Measurements from ENCODE around the gene PDE1C.
"Not testable (repeated sequence)": the region's sequence is repeated elsewhere in the genome, so short reads cannot be mapped to it uniquely, and the experiment has no call there.

Gene PDE1C

DNA sequence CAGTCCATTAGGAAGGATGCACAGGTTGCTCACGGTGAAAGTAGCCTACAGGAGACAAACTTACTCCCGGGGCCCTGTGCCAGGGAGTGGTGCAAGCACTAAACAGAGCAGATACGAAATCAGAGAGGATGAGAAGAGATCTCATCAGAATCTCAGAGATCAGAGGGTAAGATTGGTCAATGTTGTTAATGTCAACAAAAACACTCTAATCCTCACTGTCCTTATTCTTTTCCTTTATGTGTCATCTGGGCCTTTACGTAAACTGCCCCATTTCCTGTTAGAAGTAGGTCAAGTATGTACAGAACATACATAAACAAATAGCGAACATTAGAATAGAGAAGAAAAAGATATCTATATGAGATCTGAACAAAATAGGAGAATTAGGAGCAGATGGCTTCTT is 220.1 kb downstream of the PDE1C start:
- no peak for DNase-seq (ENCODE audit: low read depth)

DNA sequence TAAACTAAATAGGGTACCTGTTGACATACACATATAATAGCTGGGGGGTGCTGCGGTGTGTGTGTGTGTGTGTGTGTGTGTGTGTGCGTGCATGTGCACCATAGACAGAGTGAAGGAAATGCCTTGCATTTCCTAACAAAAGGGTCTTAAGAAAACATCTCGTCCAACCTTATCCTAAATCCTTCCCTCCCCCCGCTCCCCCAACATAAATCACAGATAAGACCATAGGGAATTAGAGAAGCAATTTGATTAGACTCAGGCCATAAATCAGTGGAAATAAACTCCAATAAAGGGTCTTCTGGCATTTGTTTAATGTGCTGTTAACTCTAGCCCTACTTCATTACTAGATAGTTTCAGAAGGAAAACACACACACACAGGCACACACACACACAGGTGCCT is 234.7 kb downstream of the PDE1C start:
- DNase-seq (ENCODE audit: low read depth), result no peak

DNA sequence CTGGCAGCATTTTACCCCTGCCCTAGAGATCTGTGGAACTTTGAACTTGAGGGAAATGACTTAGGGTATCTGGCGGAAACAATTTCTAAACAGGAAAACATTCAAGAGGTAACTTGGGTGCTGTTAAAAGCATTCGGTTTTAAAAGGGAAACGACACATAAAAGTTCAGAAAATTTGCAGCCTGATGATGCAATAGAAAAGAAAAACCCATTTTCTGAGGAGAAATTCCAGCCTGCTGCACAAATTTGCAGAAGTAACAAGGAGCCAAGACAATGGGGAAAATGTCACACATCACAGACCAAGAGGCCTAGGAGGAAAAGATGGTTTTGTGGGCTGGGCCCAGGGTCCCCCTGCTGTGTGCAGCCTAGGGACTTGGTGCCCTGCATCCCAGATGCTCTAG is 236.6 kb downstream of the PDE1C start:
- not testable (repeated sequence) for DNase-seq (ENCODE audit: low read depth)

DNA sequence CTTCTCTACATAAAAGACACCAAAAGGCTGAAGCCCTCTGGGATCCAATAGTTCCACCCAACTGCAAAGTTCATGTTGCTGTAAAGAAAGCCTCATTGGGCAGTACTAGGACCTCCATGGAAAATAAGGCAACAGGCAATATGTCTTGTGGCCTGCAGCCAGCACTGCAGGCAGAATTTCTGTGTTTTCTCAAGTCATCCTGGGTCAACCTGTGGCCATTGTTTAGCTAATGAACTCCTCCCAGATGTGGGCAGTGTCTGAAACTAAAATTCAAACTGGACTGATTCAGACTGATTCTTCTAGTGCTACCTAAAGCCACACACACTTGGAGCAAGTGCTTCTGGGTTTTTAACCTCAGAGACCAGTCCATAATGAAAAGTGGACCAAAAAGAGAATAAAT is 241.7 kb downstream of the PDE1C start:
- DNase-seq (ENCODE audit: low read depth), result no peak

DNA sequence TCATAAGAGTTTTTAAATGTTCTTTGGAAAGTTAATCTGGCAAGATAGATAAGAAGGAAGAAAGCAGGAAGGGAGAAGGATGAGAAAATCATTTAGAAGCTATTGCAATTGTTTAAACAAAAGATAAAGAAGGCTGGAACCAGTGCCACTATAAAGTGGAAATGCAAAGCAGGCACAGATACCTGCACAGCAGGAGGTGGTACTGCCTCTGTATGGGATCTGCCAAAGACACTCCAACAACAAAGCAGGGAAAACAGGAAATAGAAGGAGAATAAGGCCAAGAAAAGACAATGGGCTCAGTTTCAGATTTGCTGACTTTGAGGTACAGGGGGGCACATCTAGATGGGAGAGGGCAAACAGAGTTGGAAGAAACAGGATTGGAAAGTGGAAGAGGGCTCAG is 244.6 kb downstream of the PDE1C start:
- no peak for DNase-seq (ENCODE audit: low read depth)

DNA sequence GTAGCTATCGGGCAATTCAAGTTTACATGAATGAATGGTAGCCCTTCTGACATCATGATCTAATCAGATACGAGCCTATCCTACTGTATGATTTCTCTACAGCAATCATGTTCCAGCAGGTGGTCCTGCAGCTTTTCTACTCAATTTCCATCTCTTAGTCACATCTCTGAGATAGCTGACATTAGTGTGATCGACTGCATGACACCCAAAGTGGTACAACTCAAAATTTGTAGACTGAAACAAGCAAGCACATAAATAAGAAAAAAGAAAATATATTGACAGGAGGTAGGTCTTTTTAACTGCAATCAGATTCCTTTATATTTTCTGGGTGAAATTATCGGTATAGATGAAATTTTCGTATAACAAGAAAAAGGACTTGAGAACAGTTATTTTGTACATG is 251.2 kb downstream of the PDE1C start:
- DNase-seq (ENCODE audit: low read depth), result no peak

DNA sequence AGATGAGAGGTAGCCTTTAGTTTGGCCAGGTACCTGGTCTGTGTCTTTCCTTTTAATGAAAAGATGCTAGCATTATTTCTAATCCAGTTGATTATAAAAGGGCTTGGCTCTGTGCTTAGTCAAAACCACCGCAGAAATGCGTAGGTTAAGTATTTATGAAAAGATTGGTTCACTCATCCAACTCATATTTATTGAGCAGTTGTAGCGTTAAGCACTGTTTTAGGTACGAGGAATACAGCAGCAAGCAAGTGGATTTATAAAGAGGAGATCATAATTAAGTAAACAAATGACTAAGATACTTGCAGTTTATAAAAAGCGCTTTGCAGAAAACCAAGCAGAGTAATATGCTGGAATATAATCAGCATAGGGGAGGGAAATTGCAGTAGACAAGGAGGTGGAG is 253.4 kb downstream of the PDE1C start:
- no peak for DNase-seq (ENCODE audit: low read depth)

DNA sequence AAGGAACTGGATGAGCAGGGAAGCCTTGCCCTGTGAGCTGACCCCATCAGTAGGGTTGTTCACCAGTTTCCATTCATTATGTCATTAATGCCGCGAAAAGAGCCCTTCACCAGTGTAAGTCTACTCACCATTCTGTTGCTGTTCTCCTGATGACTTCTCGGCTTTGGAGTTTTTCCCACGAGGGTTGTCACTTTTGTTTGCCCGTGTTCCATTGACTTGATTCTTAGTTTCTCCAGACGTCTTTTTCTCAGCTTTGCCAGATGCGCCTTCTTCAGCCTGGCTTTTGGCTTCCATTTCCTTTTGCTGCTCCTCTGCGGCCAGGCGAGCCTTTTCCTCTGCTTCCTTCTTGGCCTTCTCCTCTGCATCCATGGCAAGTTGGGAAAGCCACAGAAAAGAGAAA is 254.4 kb downstream of the PDE1C start:
- no peak for DNase-seq (ENCODE audit: low read depth)

DNA sequence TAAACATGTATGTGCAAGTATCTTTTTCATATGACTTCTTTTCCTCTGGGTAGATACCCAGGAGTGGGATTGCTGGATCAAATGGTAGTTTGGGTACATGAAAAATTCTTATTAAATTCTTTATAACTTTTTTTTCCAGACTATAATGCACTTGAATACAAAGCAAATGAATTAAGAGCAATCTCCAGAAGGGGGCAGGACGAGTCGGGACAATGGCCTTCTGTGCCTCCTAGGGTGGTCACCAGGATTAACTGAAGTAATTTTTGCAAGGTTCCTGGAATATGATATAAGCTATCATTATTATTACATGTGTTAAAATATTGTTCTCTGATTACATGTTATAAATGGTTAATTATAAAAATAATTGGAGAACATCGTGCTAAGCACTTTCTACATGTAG is 256.0 kb downstream of the PDE1C start:
- DNase-seq (ENCODE audit: low read depth), result no peak

DNA sequence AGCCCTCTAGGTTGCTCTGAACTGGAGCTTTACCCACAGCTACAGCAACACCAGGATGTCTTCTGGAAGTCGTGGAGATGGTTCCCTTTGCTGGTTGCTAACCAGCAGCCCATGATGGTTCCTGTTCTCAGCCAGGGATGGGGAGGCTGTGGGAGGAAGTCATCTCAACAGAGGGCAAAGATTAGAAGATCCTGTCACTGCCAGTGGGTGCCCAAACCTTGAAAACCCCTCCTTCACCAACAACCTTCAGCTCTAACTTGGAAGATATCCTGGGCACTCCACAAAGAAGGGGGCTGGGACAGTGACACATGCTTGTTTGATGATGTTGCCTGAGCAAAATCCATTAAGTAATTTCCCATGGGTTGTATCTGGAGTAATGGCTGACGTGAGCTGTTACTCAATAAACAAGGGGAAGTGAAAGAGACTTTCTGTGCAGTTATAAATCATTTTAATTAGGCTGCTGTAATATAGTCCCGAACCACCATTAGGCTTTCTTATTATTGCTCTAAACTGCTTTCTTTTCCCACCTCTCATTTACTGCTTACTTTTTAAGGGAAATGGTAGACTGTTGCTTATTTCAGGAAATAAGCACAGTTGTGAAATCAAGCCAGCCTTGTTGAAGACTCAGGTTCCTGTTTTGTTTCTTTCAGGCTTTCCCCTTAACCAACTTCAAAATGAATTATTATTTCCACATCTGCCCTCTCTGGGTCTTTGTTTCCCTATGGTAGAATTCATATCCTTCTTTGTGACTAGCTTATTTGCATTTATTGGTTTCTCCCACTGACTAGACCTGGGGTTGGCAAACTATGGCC is 258.4 kb downstream of the PDE1C start:
- no peak for DNase-seq (ENCODE audit: low read depth)

DNA sequence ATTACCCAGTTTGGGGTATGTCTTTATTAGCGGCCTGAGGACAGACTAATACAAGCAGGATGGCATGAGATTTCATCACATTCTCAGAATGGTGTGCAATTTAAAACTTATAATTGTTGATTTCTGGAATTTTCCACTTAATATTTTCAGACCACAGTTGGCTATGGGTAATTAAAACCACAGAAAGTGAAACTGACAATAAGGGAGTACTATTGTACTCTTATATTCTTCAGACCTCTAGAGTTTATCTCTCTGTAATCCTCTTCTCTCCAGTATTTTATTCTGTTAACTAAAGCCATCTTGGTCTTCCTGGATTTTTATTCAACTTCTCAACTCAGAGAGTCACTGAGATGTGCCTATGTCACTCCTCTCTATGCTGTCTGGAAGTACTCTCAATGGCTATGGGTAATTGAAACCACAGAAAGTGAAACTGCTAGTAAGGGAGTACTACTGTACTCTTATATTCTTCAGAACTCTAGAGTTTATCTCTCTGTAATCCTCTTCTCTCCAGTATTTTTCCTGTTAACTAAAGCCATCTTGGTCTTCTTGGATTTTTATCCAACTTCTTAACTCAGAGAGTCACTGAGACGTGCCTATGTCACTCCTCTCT is 264.9 kb downstream of the PDE1C start:
- no peak for DNase-seq (ENCODE audit: low read depth)

DNA sequence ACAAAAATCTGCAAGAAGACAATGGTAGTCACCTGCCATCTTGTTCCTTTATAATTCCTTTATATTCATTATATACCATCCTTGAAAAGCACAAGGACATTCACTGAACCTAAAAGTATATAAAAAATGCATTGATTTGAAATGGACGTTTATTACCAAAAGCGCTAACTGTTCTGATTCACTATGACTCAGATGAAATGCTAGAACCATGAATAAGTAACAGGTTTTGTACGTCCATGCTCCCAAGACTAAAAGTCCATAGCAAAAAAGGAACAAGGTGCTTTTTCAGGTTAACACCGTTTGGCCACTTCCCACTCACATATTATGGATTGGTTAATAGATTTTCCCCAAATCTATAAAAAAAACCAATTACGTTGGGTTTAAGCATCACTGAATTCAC is 273.8 kb downstream of the PDE1C start:
- DNase-seq (ENCODE audit: low read depth), result no peak

DNA sequence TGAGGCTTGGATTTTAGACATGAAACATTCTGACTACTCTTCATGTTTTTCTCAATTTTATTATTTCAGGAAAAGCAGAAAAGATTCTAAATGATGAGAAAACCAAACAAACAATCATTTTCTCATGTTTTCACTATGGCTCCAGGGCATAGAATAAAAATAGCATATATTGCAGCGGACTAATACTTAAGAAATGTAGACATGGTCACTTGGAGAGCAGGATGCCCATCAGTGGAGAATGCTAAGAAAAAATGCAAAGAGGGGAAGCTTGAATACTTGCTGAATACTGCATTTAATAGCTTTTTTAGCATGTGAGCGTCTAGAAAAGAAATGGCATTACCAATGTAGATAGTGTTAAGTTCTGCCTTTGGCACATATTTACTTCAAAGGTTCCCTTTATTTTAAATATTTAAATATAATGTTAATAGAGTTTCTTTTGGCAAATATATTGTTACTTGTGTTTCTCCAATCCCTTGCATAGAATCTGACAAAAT is 275.3 kb downstream of the PDE1C start:
- no peak for DNase-seq (ENCODE audit: low read depth)

DNA sequence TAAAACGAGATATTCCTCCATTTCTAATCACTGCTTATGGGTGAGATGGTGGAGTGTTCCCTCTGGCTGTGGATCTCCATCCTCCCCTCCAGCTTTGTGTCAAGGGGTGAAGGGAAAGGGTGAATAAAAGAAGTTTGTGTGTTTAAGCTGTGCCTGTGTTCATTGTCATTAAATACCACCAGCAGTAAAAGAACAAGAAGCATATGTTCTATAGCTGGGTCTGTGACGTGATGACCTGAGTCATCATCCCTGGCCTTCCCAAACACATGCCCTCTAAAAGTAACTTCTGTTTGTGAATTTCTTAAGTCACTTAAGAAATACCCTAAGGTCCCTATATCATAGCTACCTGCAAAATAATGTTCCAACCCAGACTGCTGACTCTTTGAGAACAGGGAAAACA is 278.3 kb downstream of the PDE1C start:
- no peak for DNase-seq (ENCODE audit: low read depth)

DNA sequence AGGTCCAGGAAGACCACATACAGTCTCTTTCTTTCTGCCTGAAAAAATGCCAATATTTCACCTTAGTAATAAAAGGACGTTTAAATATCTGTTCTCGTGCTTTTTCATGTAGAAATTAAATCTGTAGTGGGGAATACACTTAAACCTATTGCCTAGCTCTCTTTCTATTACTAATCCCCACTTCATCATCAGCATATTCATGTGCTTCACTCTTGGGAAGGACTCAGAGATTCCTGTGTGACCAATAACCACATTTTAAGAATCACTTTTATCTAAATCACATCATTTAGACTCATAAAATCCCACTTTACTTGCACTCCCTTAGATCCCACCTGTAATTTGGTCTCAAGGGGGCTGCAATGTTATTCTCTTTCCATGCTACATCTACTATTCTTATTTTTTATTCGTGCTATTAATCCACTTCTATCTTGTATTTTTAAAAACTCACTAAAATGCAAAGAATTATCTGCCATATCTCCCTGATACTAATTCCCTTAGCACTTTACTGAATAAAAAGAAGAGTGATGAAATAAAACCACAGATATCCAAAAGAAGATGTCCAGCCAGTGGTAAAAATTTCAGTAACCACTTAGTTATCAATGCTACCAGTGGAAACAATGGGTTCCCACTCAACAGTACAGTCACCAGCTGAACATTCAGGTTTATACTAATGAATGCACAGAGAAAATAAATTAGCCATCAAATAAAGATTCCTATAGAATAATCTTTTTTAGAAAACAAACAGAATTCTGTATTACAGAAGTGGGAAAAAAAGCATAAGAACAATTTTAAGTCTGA is 281.1 kb downstream of the PDE1C start:
- DNase-seq (ENCODE audit: low read depth), result no peak

DNA sequence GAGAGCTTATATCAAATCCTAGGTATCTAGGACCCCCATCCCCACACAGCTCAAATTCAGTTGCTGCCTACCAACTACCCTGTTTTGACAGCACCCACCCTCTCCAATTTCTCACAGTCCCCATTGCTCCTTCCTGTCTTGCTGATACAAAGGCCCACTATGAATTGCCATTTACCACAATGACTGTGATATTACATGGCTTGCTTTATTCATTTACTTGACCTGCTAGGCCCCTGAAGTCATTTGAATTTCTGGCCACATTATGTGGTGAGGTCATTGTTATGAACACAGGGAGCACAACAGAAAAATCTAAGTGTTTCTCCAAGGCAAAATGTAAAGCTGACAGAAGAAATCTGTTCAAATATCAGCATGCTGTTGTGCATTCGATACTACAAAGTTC is 281.8 kb downstream of the PDE1C start:
- DNase-seq (ENCODE audit: low read depth), result no peak

DNA sequence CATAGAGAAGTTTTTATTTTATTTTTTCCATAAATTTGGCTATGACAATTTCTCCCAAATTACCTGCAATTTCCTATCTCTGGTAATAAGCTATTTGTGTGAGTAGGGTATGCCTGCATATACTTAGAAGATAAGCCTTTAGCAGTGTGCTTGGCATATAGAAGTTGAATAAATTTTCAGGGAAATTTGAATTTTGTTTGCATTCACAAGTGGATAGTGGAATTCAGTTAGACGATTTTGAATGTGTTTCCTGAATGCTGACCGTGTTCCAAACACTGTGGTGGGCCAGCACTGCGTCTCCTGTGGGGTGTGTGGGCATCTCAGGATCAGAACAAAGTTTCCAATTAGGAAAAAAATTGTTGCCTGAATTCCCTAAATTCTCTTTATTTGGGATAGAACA is 283.9 kb downstream of the PDE1C start:
- no peak for DNase-seq (ENCODE audit: low read depth)

DNA sequence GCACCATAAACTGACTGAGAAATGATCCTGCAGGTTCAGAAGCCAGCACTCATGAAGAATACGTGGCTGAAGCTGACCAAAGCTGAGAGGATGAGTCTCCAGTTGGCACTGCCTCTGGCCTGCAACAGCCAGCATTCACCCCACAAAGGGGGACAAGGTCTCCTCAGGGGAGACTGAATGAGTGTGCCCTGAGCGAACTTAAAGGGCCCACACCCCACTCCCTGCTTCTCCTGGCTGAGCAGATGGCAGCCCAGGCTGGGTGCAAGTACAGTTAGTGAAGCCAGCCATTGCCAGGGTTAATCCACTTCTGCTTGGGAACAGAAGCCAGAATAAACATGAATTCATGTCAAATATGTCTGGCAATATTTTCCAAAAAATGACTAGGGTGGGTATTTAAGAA is 285.1 kb downstream of the PDE1C start:
- no peak for DNase-seq (ENCODE audit: low read depth)

DNA sequence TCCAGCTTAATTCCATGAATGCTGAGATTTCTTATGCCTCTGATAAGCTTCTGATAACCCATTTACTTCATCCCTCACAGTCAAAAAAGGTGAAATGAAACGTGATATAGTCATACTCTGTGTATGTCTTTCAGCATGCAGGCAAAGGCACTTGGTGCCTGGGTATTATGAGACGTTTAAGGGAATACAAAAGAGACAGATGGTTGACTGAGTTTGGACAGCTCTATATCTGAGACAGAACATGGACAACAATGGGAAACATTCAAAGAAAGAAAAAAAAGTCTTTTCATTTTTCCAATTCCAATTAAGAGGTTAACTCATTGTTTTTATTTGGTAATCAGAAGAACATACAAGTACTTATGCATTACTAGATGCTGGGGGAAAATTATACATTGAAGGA is 287.0 kb downstream of the PDE1C start:
- no peak for DNase-seq (ENCODE audit: low read depth)

DNA sequence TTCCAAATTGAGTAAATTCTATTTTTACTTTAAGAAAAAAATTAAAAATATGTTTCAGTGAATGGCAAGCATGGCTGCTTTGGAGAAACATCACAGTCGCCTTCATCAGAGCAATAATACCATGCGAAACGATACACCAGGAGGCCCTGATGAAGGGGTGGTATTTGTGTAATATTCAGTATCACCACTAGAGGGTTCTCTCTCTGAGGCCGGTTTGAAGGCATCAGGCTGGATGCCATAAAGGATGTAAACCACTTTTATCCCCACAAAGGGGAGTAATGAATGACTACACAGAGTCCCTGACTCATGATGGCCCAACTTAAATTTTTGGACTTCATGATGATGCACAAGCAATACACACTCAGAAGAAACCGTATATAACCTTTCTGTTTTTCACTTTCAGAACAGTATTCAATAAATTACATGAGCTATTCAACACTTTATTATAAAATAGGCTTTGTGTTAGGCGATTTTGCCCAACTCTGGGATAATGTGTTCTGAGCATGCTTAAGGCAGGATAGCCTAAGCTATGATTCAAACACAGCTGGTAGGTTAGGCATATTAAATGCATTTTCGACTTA is 287.7 kb downstream of the PDE1C start:
- DNase-seq (ENCODE audit: low read depth), result no peak

DNA sequence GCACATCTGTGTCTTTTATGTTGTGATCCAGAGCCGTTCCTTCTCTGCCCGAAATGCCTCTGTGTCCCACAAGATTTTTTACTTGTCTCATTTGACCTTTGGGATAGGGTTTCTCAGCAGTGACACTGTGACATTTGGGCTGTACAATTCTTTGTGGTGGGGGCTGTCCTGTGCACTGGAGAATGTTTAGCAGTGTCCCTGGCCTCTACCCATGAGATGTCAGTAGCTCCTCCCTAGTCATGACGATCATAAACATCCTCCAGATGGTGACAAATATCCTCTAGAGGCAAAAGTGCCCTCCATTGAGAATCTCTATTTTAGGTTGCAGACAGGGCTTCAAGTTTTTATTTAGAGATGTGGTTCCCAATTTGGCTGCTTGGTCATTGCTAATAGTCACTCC is 291.9 kb downstream of the PDE1C start:
- DNase-seq (ENCODE audit: low read depth), result no peak

DNA sequence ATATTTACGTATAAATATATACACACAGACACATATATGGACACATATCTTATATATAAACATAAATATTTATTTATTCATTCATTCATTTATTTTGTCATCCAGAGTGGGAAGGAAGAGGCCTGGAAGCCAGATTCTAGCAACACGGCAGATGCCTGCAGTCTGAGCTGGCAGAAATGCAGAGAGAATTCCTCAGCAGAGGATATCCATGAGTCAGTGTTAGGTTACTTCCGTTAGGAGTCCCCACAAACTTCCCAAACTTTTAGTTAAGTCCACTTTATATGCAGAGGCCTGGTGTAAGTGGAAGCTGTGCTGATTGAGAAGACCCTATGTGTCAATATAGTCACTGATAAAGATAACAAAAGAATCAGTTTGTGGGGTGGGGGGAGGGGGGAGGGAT is 293.6 kb downstream of the PDE1C start:
- DNase-seq (ENCODE audit: low read depth), result no peak

DNA sequence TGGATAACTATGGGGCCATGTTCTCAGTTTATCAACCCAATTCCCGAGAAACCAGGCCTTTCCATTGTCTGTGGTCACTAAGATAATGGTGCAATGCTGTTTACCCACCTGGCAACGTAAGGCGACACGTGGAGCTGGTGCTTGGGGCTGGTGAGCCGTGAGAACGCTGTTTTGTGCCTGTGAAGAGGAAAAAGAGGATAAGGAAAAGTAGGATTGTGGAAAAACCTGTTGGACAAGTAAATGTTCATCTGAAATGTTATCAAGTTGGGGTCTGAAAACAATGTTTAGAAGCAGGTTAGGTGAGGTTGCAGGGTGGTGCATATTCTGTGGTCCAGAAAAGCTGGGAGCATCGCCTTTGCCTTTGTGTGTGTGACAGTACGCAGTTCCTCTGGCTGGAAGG is 294.7 kb downstream of the PDE1C start:
- no peak for DNase-seq (ENCODE audit: low read depth)

Data from stimulated activated CD8-positive, alpha-beta memory T cell treated with anti-CD3 and anti-CD28 coated beads, Interleukin-7, amount 100 ng/mL, for 24 hours (primary cell).